ENCODE data around the gene PTPRT.

The PTPRT gene

DNA sequence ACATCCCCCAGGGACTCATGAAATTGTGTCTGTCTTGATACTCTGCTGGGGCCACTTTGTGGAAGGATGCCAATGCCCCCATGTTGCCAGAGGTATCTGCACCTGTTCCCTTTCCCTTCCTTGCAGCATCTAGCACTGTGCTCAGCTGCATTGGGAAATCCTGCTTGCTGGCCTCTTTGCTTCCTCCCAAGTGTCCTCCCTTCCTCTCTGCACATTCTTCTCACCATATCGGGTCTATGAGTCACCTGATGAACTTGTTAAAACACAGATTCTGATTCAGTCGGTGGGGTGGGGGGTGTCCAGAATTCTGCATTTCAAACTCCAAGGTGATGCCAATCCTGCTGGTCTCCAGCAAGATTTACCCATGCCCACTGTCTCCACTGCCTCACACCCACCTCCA, 467.8 kb downstream of the PTPRT start:
- DNase-seq (ENCODE audit: low read depth in 2 of 2), result no peak

DNA sequence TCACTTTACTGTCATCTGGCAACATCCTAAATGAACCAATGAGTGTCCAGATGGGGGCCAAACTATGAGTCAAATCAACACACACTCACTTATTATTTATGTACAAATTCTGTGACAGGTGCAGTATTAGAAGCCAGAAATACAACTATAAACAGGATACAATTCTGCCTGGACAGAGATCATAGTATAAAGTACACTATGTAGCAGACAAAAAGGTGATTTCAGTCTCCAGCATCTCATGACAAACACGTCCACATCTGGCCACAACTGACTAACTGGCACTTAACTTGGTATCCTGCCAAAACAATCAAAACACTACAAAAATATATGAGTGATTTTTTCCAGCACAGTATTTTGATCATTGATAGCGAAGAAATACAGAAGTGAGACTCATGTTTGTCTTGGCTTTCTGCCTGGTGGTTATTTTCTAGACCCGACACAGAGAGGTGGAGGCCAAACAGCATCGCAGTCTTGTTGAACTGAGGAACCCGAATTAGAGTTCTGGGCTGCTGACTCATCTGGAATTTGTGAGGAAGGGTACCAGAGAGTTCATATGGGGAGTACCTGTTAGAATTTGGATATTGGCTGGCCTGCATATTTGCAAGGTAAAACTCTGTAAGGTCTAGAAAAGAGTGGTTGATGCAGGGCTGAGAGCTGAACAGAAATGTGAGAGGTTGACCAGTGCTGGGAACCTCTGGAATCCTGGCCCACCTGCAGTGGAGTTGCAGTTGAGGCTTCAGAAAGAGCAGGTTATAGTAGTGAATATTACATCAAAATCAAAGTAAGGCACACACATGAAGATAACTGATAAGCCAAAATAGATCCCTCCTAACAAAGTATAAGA, 475.2 kb downstream of the PTPRT start:
- no peak for DNase-seq (ENCODE audit: low read depth in 2 of 2)

DNA sequence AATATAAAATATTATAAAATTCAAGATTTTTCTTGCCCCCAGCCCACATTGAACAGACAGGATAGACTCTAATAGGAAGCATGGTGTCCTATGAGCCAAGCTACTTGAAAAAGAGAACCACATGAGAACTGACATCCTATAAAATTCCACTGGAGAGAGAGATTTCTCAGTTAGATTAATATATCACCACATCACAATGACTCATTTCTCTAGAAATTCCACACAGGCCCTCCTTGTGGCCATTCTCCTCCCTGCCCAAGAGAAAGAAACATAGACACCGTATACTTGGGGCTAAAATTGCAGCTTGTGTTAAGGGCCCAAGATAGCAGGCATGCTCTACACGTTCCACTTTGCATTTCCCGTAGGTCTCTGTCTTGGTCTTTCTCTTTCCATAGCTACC, 481.4 kb downstream of the PTPRT start:
- DNase-seq (ENCODE audit: low read depth in 2 of 2), result no peak

DNA sequence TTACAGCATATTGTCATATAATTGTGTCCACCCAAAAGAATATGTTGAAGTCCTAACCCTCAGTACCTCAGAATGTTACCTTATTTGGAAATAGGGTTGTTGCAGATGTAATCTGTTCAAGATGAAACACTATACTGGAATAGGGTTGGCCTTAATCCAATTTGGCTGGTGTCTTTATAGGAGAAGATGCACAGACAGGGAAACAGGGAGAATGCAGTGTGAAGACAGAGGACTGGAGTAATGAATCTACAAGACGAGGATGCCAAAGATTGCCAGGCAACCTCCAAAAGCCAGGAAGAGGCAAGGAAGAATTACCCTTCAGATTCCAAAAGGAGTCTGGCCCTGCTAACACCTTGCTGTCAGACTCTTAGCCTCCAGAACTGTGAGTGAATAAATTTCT, 482.9 kb downstream of the PTPRT start:
- no peak for DNase-seq (ENCODE audit: low read depth in 2 of 2)

DNA sequence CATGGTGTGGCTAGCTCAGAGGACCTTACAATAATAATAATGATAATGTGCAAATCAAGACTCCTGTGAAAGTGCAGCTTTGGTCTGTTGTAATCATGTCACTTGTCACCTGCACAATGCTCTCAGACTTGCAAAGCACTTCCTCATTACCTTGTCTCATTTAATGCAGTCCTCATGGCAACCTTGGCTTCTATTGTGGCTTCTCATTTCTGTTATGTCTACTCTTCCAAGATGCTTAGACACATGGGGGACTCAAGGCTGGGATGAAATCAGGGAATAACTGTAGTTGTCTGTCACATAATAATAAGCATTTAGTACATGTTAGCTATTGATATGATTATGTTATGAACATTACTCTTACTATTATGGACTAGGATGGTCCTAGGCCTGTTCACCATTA, 484.2 kb downstream of the PTPRT start:
- DNase-seq (ENCODE audit: low read depth in 2 of 2), result no peak

DNA sequence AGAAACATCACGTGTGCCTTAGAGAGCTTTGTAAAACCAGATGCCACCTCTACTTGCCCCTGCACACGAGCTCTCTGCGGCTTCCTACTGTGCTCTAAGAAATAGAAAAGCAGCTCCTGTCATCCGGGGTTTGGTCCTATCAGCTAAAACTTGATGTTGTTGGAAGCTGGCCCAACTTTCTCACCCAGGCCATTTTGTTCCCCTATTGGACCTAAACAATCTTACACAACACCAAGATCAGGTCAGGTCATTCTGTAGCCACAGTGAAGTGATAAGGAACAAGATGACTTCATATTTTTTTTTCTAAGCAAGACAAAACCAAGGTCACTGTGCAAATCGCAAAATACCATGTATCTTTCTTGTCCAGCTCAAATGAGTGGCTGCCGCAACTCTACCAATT, 486.0 kb downstream of the PTPRT start:
- no peak for DNase-seq (ENCODE audit: low read depth in 2 of 2)

DNA sequence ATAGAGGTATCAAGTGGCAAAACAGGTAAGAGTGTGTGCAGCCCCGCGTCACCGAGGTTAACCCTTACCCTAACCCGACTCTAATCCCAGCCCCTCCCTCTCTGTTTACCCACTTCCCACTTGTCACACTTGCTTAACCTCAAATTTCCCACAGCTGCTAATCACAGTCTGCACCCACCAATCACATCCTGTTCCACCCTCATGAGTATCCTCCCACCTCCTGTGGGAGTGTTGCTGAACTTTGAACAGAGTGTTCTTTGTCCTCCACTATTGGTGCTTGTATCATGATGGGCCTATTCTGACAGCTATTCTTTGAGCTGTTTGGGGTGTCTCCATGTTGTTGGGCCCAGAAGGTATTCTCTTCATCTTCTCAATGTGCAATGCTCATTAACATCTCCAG, 487.8 kb downstream of the PTPRT start:
- no peak for DNase-seq (ENCODE audit: low read depth in 2 of 2)

DNA sequence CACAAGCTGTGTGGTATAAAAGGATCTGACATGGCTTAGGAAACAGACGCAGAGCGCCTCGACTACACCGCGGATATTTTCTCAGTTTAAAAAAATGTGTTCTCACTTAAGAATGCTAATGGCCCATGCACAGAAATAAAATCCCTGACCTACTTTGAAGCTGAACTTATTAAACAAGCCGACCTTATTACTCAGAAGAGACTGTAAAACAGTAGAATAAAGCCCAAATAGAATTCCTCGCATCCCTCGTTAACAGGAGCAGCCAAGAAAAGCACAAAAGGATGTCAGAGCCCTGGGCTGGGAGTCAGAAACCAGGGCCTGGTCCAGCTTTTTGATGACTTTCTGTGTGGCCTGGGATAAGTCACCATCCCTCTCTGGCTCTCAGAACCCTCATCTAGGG, 489.3 kb downstream of the PTPRT start:
- no peak for DNase-seq (ENCODE audit: low read depth in 2 of 2)

DNA sequence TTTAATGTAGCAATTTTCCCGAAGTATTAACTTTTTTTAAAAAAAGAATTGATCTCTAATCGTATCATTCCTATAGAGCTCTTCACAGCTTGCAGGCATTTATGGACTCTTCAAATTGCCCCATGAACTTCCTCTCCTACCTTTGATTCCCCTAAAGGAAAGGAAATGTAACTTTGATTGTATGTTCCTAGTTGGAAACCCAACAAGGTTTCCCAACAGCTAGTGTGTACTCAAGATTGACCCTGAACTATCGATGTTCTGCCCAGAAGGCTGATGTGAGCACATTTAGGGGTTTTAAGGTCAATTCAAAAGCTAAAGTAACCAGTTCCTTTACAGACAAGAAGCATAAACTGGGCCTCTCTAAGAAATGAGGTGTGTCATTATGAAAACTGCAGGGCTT, 491.7 kb downstream of the PTPRT start:
- no peak for DNase-seq (ENCODE audit: low read depth in 2 of 2)

DNA sequence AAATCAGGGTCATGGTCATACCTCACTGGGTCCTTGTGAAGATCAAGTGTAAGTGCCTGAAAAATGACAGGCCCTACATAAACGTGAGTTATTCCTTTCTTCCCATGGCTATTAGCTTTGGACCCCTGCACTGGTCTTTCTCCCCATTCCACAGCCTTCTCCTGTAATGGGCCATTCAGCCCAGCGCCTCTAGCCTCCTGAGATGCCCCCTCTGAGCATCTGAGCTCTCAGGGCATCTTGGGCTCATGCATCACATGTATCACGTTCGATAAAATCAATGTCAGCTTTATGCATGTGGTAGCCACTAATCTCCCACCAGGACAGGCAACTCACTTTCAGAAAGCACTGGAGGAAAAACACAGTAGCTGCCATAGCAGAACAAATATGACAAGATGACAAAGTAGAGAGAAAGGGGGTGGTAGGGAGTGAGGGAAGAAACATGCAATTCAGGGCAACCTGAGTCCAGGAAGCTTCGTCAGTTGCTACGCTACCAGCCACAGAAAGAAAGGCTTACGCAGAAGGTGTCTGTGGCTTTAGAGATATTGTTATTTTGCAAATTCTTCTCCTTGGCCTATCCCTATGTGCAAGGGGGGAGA, 498.8 kb downstream of the PTPRT start:
- DNase-seq (ENCODE audit: low read depth in 2 of 2), result no peak

DNA sequence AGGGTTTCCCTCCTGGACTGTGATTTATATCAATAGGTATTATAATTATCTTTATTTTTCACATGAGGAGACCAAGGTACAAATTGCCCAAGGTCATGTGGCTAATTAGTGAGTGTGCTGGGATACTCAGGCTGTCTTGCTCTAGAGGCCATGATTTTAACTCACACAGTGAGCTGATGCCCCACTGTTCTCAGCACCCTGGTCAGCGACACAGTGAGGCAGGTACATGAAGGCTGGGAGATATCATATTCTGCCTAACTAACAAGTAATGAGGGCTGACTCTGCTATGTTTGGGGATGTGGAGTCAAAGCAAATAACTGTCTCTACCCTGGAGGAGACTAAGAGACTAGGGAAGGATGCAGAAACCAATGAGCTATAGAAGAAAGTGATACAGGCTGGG, 501.1 kb downstream of the PTPRT start:
- no peak for DNase-seq (ENCODE audit: low read depth in 2 of 2)

DNA sequence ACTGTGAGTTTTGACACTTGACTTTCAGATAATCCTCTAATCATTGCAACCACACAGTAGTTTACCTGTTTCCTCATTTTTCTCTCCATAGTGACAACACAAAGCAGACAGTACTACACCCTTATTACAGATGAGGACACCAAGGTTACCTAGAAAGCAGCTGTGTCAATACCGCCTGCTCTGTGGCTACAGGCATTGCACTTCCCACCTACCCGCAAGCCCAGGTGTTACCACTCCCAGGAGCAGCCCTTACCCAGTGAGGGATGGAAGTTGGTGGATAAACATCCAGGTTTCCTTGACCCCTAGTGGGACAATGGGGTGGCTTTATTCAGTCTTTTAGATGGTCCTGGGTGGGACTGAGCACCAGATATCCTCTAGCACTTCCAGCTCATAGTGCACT, 503.6 kb downstream of the PTPRT start:
- no peak for DNase-seq (ENCODE audit: low read depth in 2 of 2)

DNA sequence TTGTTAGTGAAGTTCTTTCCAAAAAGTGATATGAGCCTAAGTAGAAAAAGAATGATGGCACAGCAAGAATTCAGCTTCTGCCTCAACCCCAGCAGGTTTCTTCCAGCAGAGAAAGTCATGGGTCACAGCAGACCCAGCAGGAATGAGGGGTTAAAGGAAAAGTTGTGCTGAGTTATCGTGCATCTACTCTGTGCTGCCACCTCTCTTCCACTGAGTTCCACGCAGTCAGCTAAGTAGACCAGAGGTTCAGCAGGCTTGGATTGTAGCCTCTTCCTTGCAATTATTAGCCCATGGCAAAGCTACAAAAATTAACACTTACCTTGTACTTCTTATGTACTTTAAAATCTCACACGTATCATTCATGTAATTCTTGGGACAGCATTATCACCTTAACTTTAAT, 510.8 kb downstream of the PTPRT start:
- no peak for DNase-seq (ENCODE audit: low read depth in 2 of 2)

DNA sequence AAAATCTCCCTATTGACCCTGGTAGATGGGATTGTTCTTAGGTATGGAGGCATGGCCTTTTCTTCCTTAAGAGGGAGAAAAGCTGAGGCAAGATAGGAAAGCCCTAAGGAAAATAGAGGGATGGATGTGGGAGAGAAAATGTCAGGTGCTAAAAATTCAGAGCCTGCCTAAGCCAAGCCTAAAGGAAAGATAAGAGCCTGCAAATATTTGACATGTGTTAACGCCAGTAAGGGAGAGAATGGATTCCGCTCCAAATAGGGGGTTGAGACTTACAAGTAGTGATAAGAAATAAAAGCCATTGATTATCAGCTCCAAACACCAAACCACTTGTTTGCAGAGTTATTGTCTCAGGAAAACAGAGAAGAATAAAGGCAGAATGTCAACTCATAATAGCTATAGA, 533.6 kb downstream of the PTPRT start:
- DNase-seq (ENCODE audit: low read depth in 2 of 2), result no peak

DNA sequence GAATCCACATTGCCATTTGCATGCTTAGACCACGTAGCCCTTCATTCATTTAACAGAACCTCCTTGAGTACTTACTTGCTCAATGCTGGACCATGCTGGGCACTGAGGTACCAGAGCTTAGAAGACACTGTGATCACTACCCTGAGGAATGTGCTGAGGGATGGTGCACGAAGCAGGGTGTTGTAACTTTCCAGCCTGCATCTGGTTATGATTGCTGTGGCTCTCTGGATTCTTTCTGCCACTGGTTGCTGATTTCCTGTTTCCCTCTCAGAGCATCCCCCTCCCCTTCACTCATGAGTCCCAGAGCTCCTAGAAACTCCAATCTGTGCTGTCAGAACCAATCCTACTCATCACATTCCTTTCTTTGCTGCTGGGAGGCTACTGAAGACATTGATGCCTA, 537.4 kb downstream of the PTPRT start:
- no peak for DNase-seq (ENCODE audit: low read depth in 2 of 2)

DNA sequence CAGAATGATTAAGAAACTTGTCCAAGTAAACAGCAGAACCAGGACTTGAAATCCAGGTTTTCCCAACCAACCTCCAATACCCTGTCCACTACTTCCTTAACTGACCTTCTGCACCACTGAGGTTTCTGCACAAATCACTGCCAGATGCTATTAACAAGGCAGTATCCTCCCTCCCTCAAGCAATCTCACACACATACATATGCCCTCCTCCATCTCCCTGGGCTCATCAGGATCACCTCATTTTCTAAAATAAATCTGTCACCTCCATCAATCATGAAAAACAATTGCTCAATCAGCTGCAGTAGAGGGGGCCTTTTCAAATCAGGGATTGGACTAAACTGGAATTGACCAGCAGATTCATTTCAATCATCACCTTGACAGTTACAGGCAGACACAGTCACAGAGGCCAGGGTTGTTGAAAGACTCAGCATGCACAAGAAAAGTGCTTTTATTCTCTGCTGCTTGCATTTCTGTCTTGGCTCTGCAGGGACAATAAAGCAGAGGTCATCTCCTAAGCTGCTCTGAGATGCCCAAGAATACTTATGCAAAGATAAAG, 539.4 kb downstream of the PTPRT start:
- DNase-seq (ENCODE audit: low read depth in 2 of 2), result no peak

DNA sequence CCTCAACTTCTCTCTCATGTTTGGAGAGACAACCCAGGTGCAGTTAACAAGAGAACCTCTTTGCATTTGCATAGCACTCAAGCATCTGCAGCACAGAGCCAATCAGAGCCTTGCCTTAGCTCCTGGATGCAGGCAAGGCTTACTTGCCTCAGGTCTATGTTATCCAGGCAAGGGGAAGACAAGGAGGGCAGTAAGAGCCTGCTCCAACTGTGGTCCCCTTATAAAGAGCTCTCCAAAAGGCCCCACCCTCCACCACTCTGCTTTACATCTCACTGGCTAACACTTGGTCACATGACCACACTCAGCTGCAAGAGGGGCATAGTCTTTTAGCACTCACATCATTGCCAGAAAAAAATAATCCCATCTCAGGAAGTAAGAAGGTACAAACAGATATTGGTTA, 540.0 kb downstream of the PTPRT start:
- no peak for DNase-seq (ENCODE audit: low read depth in 2 of 2)

DNA sequence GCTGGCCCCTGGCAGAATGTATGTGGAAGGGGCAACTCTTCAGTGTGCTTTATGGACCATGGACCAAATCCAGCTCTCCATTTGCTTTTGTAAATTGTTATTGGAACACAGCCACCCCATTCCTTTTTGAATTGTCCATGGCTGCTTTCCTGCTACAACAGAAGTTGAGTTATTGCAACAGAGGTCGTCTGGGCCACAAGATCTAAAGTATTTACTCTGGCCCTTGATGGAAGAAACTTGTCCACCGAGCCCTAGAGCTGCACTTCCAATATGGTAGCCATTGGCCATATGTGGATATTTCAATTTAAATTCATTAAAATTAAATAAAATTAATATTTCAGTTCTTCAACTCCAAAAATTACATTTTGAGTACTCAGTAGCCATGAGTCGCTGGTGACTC, 543.5 kb downstream of the PTPRT start:
- no peak for DNase-seq (ENCODE audit: low read depth in 2 of 2)

DNA sequence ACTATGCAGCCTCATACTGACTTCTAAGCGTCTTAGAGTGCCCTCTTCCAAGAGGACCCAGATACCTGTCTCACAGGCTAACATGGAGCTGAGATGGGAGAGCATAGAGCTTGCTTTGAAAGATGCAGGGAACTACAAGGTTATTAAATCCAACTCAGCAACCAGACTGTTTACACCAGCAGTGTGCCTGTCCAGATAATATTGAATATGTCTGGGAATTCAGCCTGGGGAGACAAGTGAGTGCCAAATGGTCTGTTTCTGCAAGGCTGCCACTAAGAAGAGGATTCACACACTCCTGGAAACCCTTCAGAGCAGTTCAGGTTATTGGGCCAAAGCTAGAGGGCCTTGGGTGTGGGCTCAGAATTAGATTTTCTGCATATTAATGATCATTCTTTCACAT, 547.8 kb downstream of the PTPRT start:
- no peak for DNase-seq (ENCODE audit: low read depth in 2 of 2)

DNA sequence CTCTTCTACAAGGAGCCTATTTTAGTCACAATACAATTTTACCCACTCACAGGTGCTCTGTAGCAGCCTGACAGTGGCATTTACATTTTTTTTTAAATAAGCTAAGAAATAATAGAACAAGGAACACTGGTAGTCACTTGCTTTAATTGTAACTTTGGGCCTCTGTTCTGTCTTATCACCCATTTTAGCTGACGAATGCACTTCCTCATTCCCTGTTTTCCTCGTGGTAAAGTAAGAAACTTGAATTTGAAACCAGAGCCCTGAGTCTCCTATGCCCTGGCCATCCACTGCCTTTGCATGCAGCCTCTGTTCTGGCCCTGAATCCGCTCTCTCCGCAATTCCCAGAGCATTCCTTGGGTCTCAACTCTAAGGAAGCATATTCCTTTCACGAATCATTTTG, 550.6 kb downstream of the PTPRT start:
- DNase-seq (ENCODE audit: low read depth in 2 of 2), result no peak

DNA sequence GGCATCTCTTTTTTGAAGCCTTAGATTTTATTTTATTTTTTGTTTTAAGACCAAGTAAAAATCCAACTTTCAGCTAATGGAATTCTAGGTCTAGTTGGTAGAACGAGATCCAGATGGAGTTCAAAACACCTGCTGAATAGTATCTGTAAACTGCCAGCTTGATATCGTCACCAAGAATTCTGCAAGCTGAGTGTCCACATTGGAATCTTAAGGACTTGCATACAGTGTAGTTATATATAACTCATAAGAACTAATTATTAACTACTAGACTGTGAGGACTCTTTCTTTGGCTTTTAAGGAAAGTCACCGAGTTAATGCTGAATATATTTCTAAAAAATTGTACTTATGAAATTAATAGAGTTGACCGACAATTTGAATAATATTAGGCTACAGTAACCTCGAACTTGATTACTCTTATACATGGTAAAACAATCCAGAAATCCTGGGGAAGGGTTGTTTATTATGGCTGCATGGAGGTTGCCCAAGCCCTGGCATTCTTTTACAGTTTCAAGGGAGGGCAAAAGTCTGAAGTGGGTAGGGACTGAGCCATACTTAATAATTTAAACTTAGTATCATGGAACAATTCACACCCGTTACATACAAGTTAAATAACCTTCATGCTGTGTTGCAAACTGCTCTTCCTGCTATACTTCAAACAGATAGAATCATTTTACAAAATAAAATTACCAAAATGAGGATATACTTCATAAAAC, 553.9 kb downstream of the PTPRT start:
- no peak for DNase-seq (ENCODE audit: low read depth in 2 of 2)

DNA sequence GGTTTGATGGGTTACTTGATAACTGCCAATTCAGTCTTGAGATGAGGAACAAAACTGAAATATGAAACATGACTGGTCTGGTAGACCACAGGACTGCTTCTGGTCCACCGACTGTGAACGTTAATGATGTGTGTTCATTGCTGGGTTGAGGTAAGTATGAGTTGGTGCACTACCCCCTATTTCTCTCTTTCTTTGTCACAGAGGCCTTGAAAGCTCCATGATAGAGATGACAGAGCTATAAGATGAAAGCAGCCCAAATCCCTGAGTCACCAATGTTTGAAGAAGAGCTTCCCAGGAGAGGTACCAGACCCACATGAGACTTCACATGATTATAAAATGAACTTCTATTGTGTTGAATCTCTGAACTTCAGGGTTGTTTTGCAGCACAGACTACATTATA, 555.5 kb downstream of the PTPRT start:
- no peak for DNase-seq (ENCODE audit: low read depth in 2 of 2)

DNA sequence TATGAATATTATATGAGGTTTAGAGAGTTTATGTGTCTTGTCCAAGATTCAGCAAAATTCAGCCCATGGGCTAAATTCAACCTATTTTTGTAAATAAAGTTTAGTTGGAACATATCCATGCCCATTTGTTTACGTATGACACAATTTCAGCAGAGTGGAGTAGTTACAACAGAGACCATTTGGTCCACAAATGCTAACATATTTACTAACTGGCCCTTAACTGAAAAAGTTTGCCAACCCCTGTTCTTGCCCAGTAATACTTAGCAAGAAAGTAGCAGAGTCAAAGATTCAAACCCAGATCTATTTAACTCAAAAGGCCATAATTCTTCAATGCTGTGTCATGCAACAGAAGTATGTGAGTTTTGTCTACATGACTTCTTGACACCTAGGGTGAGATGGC, 561.0 kb downstream of the PTPRT start:
- DNase-seq (ENCODE audit: low read depth in 2 of 2), result no peak

Data from fibroblast of skin of left quadriceps (primary cell).